Measurements from ENCODE around the gene SAT2. TPM values are rescaled to one million over a fixed set of nuclear protein-coding genes. Genes with fewer than 3 reads are reported as not detected.
"Not testable (repeated sequence)": the region's sequence is repeated elsewhere in the genome, so short reads cannot be mapped to it uniquely, and the experiment has no call there.

Gene SAT2
- polyA plus RNA-seq, 1 donor (not counting 4 experiments of a cell fraction or from before 2014, with no cell fraction given): 23.5 TPM

- no peak for FAIRE-seq
- Histone ChIP-seq H3K9me1 (ENCODE audit: control insufficient read depth, extremely low read depth, insufficient read depth, low read length) (no peaks in the 10 kb centered on the region), H3K4me2 (ENCODE audit: control insufficient read depth, extremely low read depth, insufficient read depth, low read depth, low read length) (no peak overlapping the region), H3K79me2 (ENCODE audit: control insufficient read depth, insufficient read depth, low read length) (no peaks in the 10 kb centered on the region), H3K27me3 (ENCODE audit: control insufficient read depth, extremely low read depth, insufficient read depth, low read length) (peaks cover 17% of the 10 kb centered on the region), H3K27ac (ENCODE audit: control insufficient read depth, insufficient read depth, low read length) (no peak overlapping the region), H3K9me3 (ENCODE audit: control insufficient read depth, low read depth, low read length) (no peaks in the 10 kb centered on the region), H3K36me3 (ENCODE audit: control insufficient read depth in 2 of 2, extremely low read depth in 1 of 2, insufficient read depth in 2 of 2, low read length in 2 of 2) (no peaks in the 10 kb centered on the region), H3K4me3 (ENCODE audit: control insufficient read depth in 2 of 3, extremely low read depth in 1 of 3, insufficient read depth in 2 of 3, low read depth in 1 of 3, low read length in 3 of 3) (no peak overlapping the region), H4K20me1 (ENCODE audit: control insufficient read depth, extremely low read depth, insufficient read depth, low read length) (no peaks in the 10 kb centered on the region), H3K4me1 (ENCODE audit: control insufficient read depth, extremely low read depth, insufficient read depth, low read length) (peaks cover 4% of the 10 kb centered on the region), H3K9ac (ENCODE audit: control insufficient read depth, extremely low read depth, insufficient read depth, low read length) (no peak overlapping the region), H2AFZ (ENCODE audit: control insufficient read depth, low read length) (no peak overlapping the region)
- no peak for DNase-seq (ENCODE audit: low read depth, low spot score)
- TF ChIP-seq EZH2 (IDR thresholded peaks at IDR 0.05; ENCODE audit: low read length): no peak
- TF ChIP-seq CTCF (optimal IDR thresholded peaks at IDR 0.05 in 1 of 3, IDR thresholded peaks at IDR 0.05 in 1 of 3, conservative IDR thresholded peaks at IDR 0.05 in 1 of 3; ENCODE audit: extremely low read depth in 1 of 3, insufficient read depth in 2 of 3, low read length in 3 of 3): no peak
- dilution Hi-C loops (cut with MboI; ENCODE audit: extremely low pct_ligation_motif_present, low sequenced_read_pairs): no loop called here
Observed at GRCh38 chr17:7646457-7646856, 18.8 kb upstream of the SAT2 start.

GRCh38 chr17:7644775-7645174, 17.2 kb upstream of the SAT2 start:
- Histone ChIP-seq H3K27ac (ENCODE audit: control insufficient read depth, insufficient read depth, low read length) (no peak overlapping the region), H3K4me2 (ENCODE audit: control insufficient read depth, extremely low read depth, insufficient read depth, low read depth, low read length) (no peak overlapping the region), H3K79me2 (ENCODE audit: control insufficient read depth, insufficient read depth, low read length) (no peaks in the 10 kb centered on the region), H3K36me3 (ENCODE audit: control insufficient read depth in 2 of 2, extremely low read depth in 1 of 2, insufficient read depth in 2 of 2, low read length in 2 of 2) (no peaks in the 10 kb centered on the region), H3K9ac (ENCODE audit: control insufficient read depth, extremely low read depth, insufficient read depth, low read length) (no peak overlapping the region), H3K9me3 (ENCODE audit: control insufficient read depth, low read depth, low read length) (no peaks in the 10 kb centered on the region), H4K20me1 (ENCODE audit: control insufficient read depth, extremely low read depth, insufficient read depth, low read length) (no peaks in the 10 kb centered on the region), H3K27me3 (ENCODE audit: control insufficient read depth, extremely low read depth, insufficient read depth, low read length) (peaks cover under 1% of the 10 kb centered on the region), H3K9me1 (ENCODE audit: control insufficient read depth, extremely low read depth, insufficient read depth, low read length) (no peaks in the 10 kb centered on the region), H2AFZ (ENCODE audit: control insufficient read depth, low read length) (no peak overlapping the region), H3K4me3 (ENCODE audit: control insufficient read depth in 2 of 3, extremely low read depth in 1 of 3, insufficient read depth in 2 of 3, low read depth in 1 of 3, low read length in 3 of 3) (no peak overlapping the region), H3K4me1 (ENCODE audit: control insufficient read depth, extremely low read depth, insufficient read depth, low read length) (no peaks in the 10 kb centered on the region)
- dilution Hi-C loops (cut with MboI; ENCODE audit: extremely low pct_ligation_motif_present, low sequenced_read_pairs): no loop called here
- FAIRE-seq (no peak), DNase-seq (ENCODE audit: low read depth, low spot score) (no peak)
- no peak for TF ChIP-seq CTCF (optimal IDR thresholded peaks at IDR 0.05 in 1 of 3, IDR thresholded peaks at IDR 0.05 in 1 of 3, conservative IDR thresholded peaks at IDR 0.05 in 1 of 3; ENCODE audit: extremely low read depth in 1 of 3, insufficient read depth in 2 of 3, low read length in 3 of 3)
- TF ChIP-seq EZH2 (IDR thresholded peaks at IDR 0.05; ENCODE audit: low read length): no peak

GRCh38 chr17:7641635-7642034, 14.0 kb upstream of the SAT2 start:
- H3K4me1 ChIP-seq (ENCODE audit: control insufficient read depth, extremely low read depth, insufficient read depth, low read length); H3K79me2 ChIP-seq (ENCODE audit: control insufficient read depth, insufficient read depth, low read length); FAIRE-seq; H3K36me3 ChIP-seq (ENCODE audit: control insufficient read depth in 2 of 2, extremely low read depth in 1 of 2, insufficient read depth in 2 of 2, low read length in 2 of 2); H2AFZ ChIP-seq (ENCODE audit: control insufficient read depth, low read length); DNase-seq (ENCODE audit: low read depth, low spot score); H3K4me2 ChIP-seq (ENCODE audit: control insufficient read depth, extremely low read depth, insufficient read depth, low read depth, low read length); H3K9me3 ChIP-seq (ENCODE audit: control insufficient read depth, low read depth, low read length); H3K9me1 ChIP-seq (ENCODE audit: control insufficient read depth, extremely low read depth, insufficient read depth, low read length); H3K27ac ChIP-seq (ENCODE audit: control insufficient read depth, insufficient read depth, low read length); H3K4me3 ChIP-seq (ENCODE audit: control insufficient read depth in 2 of 3, extremely low read depth in 1 of 3, insufficient read depth in 2 of 3, low read depth in 1 of 3, low read length in 3 of 3); H4K20me1 ChIP-seq (ENCODE audit: control insufficient read depth, extremely low read depth, insufficient read depth, low read length); H3K9ac ChIP-seq (ENCODE audit: control insufficient read depth, extremely low read depth, insufficient read depth, low read length); dilution Hi-C loops (cut with MboI; ENCODE audit: extremely low pct_ligation_motif_present, low sequenced_read_pairs); H3K27me3 ChIP-seq (ENCODE audit: control insufficient read depth, extremely low read depth, insufficient read depth, low read length): not testable (repeated sequence)

Data from keratinocyte (primary cell).